Activated T-helper 2 cell treated with anti-CD3 and anti-CD28 coated beads, Interferon-gamma antibody, Interleukin-2, Interleukin-4, amounts not matched to agents 10 μg/mL and 5 μg/mL and 100 μg/mL, durations not matched to agents 14 hours and 24 hours and 36 hours (primary cell): ENCODE results near the gene ROCK2. TPM values are rescaled to one million over a fixed set of nuclear protein-coding genes. Genes with fewer than 3 reads are reported as not detected.
"Not testable (repeated sequence)": the region's sequence is repeated elsewhere in the genome, so short reads cannot be mapped to it uniquely, and the experiment has no call there.

Experiments used
- DNase-seq: peaks from one replicate; pipeline ENCODE4 v3.0.0; 2021; ENCODE audit warnings: low spot score
- H3K27ac Mint-ChIP-seq: one replicate; pipeline ENCODE4 v1.8.0; 2021; ENCODE audit warnings: mixed read lengths
- H3K27me3 Mint-ChIP-seq: one replicate; pipeline ENCODE4 v1.8.0; 2021; ENCODE audit warnings: low read depth, mixed read lengths
- H3K36me3 Mint-ChIP-seq: one replicate; pipeline ENCODE4 v1.8.0; 2021; ENCODE audit warnings: low read depth, mixed read lengths
- H3K4me1 Mint-ChIP-seq: one replicate; pipeline ENCODE4 v1.8.0; 2021; ENCODE audit warnings: low read depth, mixed read lengths
- H3K4me3 Mint-ChIP-seq: one replicate; pipeline ENCODE4 v1.8.0; 2021; ENCODE audit warnings: low read depth, mild to moderate bottlenecking, moderate library complexity, mixed read lengths
- H3K9me3 Mint-ChIP-seq: one replicate; pipeline ENCODE4 v1.8.0; 2021; ENCODE audit warnings: mixed read lengths
- intact Hi-C: fragments of 100-400 bp; cut with micrococcal nuclease; formaldehyde crosslinking; loops from one replicate; pipeline ENCODE4 v1.15.1; 2023
- total RNA-seq: library from RNA; stranded (reverse); gene quantifications from 2 replicates; pipeline ENCODE4 v1.2.3, GENCODE V29; 2022

ROCK2 gene
- total RNA-seq, 1 donor from 2014 or later: 20.6 TPM

DNA sequence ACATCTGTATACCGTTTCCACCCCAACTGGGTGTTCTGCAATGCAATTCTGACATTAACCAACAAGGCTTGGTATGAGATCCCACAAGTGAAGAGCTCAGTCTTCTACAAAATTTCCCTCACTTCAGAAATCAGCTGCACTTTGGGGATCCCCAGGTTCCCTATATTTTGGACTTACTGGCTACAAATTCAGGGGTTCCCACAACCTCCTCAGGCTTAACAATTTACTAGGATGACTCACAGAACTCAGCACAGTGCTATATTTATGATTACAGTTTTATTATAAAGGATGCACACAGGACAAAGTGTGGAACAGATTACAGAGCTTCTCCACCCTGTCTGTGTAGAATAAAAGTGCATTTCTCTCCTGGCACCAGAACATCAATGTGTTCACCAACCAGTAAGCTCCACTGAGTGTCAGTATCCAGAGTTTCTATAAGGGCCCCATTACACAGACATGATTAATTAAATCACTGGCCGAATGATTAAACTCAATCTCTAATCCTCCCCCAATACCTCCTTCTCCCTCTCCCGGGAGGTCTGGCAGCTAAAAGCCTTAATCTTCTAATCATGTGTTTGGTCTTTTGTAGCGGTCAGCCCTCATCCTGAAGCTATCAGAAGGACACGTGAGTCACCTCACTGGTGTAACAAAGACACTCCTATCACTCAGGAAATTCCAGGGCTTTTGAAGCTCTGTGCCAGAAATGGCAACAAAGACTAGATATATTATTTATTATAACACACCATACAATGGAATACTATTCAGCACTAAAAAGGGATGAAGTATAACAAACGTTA lies 104.6 kb downstream of the ROCK2 start:
- intact Hi-C loops: loop anchor here (5.0 kb wide), 2 partner anchors 38 to 207 kb away; no protein-coding TSS in a partner anchor
- Mint-ChIP-seq H3K27me3 (no peaks in the 10 kb centered on the region), H3K27ac (no peak overlapping the region), H3K9me3 (no peaks in the 10 kb centered on the region), H3K36me3 (no peaks in the 10 kb centered on the region), H3K4me1 (peaks cover 5% of the 10 kb centered on the region), H3K4me3 (no peak overlapping the region)
- DNase-seq: no peak

GRCh38 chr2:11239147-11239546 lies 105.3 kb downstream of the ROCK2 start:
- Mint-ChIP-seq H3K4me1 (peaks cover 5% of the 10 kb centered on the region), H3K36me3 (no peaks in the 10 kb centered on the region), H3K4me3 (no peak overlapping the region), H3K27ac (no peak overlapping the region), H3K27me3 (no peaks in the 10 kb centered on the region), H3K9me3 (no peaks in the 10 kb centered on the region)
- intact Hi-C loops: loop anchor here (5.0 kb wide), 2 partner anchors 37 to 208 kb away; no protein-coding TSS in a partner anchor
- DNase-seq: no peak

GRCh38 chr2:11237122-11237521 lies 107.3 kb downstream of the ROCK2 start:
- H3K4me1 Mint-ChIP-seq: peaks cover 5% of the 10 kb centered on the region
- no peak for DNase-seq
- no peak overlapping the region for H3K27ac Mint-ChIP-seq
- H3K36me3 Mint-ChIP-seq: no peaks in the 10 kb centered on the region
- no peaks in the 10 kb centered on the region for H3K27me3 Mint-ChIP-seq
- intact Hi-C loops: loop anchor here (5.0 kb wide), 2 partner anchors 35 to 210 kb away; no protein-coding TSS in a partner anchor
- H3K4me3 Mint-ChIP-seq: no peak overlapping the region
- no peaks in the 10 kb centered on the region for H3K9me3 Mint-ChIP-seq

DNA sequence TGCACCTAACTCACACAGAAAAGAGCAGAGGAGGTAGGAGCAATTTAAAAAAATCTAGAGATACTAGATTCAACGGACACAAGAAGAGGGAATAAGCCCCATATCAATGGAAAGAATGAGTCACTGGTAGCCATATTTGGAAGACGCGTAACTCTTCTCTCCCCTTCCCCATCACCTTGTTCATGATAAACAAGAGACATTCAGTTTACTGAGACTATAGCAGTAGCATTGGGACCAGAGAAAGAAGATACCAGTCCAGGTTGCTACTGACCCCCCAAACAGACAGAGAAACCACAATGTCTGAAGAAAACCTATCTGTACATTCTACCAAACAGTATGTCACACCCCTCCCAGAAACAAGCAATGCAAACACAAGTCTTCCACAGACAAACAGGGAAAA lies 108.1 kb downstream of the ROCK2 start:
- Mint-ChIP-seq H3K4me3 (no peak overlapping the region), H3K36me3 (no peaks in the 10 kb centered on the region), H3K9me3 (no peaks in the 10 kb centered on the region), H3K27ac (no peak overlapping the region), H3K4me1 (peaks cover 5% of the 10 kb centered on the region), H3K27me3 (no peaks in the 10 kb centered on the region)
- DNase-seq: no peak
- intact Hi-C loops: loop anchor here (5.0 kb wide), 2 partner anchors 34 to 211 kb away; no protein-coding TSS in a partner anchor

- Mint-ChIP-seq H3K4me1 (peaks cover 5% of the 10 kb centered on the region), H3K27ac (no peak overlapping the region), H3K4me3 (no peak overlapping the region), H3K36me3 (no peaks in the 10 kb centered on the region), H3K9me3 (no peaks in the 10 kb centered on the region), H3K27me3 (no peaks in the 10 kb centered on the region)
- intact Hi-C loops: loop anchor here (5.0 kb wide), 2 partner anchors 33 to 212 kb away; no protein-coding TSS in a partner anchor
- DNase-seq: no peak
These were observed 108.9 kb downstream of the ROCK2 start for GRCh38 chr2:11235583-11235982.

- Mint-ChIP-seq H3K9me3 (no peaks in the 10 kb centered on the region), H3K27ac (no peak overlapping the region), H3K27me3 (no peaks in the 10 kb centered on the region), H3K4me3 (no peak overlapping the region), H3K36me3 (peaks cover 4% of the 10 kb centered on the region), H3K4me1 (peaks cover 5% of the 10 kb centered on the region)
- DNase-seq: no peak
- intact Hi-C loops: no loop called here
These were observed 110.1 kb downstream of the ROCK2 start for GRCh38 chr2:11234309-11234708.

DNA sequence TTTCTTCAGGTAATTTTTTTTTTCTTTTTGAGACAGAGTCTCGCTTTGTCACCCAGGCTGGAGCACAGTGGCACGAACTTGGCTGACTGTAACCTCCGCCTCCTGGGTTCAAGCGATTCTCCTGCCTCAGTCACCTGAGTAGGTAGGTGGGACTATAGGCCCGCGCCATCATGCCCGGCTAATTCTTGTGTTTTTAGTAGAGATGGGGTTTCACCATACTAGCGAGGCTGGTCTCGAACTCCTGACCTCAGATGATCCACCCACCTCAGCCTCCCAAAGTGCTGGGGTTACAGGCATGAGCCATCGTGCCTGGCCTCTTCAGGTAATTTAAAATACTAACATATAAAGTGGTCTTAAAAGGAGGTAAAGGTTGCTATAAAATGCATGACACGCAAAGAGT lies 113.2 kb downstream of the ROCK2 start:
- DNase-seq, intact Hi-C loops, H3K27ac Mint-ChIP-seq, H3K4me1 Mint-ChIP-seq, H3K27me3 Mint-ChIP-seq, H3K36me3 Mint-ChIP-seq, H3K4me3 Mint-ChIP-seq, H3K9me3 Mint-ChIP-seq: not testable (repeated sequence)

DNA sequence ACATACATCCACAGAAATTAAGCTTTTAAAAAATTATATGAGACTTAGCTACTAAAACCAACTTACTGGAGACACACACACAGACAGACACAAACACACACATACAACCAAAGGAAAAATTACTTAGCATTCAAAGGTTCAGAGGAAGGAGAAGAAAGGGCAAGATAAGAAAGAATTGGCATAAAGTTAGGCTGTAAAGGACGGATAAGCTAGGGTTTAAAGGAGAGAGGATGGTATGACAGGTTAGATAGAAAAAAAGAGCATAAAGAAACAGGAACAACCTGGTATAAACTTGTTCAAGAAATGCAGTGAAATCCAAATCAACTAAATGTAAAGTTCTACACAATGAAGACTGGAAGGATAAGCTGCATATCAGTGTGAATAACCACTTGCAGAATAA lies 115.7 kb downstream of the ROCK2 start:
- Mint-ChIP-seq H3K36me3 (peaks cover 18% of the 10 kb centered on the region), H3K4me3 (no peak overlapping the region), H3K27ac (no peak overlapping the region), H3K9me3 (no peaks in the 10 kb centered on the region), H3K4me1 (no peaks in the 10 kb centered on the region), H3K27me3 (no peaks in the 10 kb centered on the region)
- DNase-seq: no peak
- intact Hi-C loops: no loop called here

- H3K9me3 Mint-ChIP-seq: no peaks in the 10 kb centered on the region
- no peaks in the 10 kb centered on the region for H3K27me3 Mint-ChIP-seq
- H3K36me3 Mint-ChIP-seq: peaks cover 22% of the 10 kb centered on the region
- H3K4me3 Mint-ChIP-seq: no peak overlapping the region
- H3K27ac Mint-ChIP-seq: no peak overlapping the region
- no peak for DNase-seq
- no peaks in the 10 kb centered on the region for H3K4me1 Mint-ChIP-seq
- intact Hi-C loops: no loop called here
These were observed 116.8 kb downstream of the ROCK2 start for GRCh38 chr2:11227595-11227994.

DNA sequence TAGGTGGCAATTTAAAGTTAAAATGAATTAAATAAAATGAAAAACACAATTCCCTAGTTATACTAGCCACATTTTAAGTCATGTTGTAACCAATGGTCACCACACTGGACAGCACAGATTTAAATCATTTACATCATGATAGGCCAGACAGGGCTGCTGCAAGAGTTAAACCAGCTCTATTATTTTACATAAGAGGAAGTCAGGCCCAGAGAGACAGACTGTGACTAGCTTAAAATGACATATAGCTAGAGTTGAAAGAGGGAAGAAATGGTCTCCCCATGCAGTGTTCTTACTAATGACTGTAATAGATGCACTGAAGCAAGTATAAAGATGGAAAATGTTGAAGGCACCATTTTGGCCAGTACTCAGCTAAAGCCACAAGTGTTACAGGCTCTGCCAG lies 119.5 kb downstream of the ROCK2 start:
- no peaks in the 10 kb centered on the region for H3K9me3 Mint-ChIP-seq
- H3K27me3 Mint-ChIP-seq: no peaks in the 10 kb centered on the region
- DNase-seq: no peak
- no peak overlapping the region for H3K4me3 Mint-ChIP-seq
- peaks cover 24% of the 10 kb centered on the region for H3K36me3 Mint-ChIP-seq
- intact Hi-C loops: no loop called here
- H3K27ac Mint-ChIP-seq: no peak overlapping the region
- H3K4me1 Mint-ChIP-seq: no peaks in the 10 kb centered on the region

- Mint-ChIP-seq H3K36me3 (peaks cover 28% of the 10 kb centered on the region), H3K4me3 (no peak overlapping the region), H3K4me1 (no peaks in the 10 kb centered on the region), H3K27ac (no peak overlapping the region), H3K9me3 (no peaks in the 10 kb centered on the region), H3K27me3 (no peaks in the 10 kb centered on the region)
- intact Hi-C loops: no loop called here
- DNase-seq: no peak
These were observed 121.6 kb downstream of the ROCK2 start for GRCh38 chr2:11222845-11223244.

- Mint-ChIP-seq H3K4me1 (no peaks in the 10 kb centered on the region), H3K27me3 (no peaks in the 10 kb centered on the region), H3K9me3 (no peaks in the 10 kb centered on the region), H3K36me3 (peaks cover 33% of the 10 kb centered on the region), H3K4me3 (no peak overlapping the region), H3K27ac (no peak overlapping the region)
- intact Hi-C loops: no loop called here
- no peak for DNase-seq
These were observed 124.0 kb downstream of the ROCK2 start for GRCh38 chr2:11220445-11220844.

GRCh38 chr2:11215407-11215806 lies 129.0 kb downstream of the ROCK2 start:
- peaks cover 40% of the 10 kb centered on the region for H3K36me3 Mint-ChIP-seq
- H3K27ac Mint-ChIP-seq: no peak overlapping the region
- intact Hi-C loops: no loop called here
- DNase-seq: no peak
- no peaks in the 10 kb centered on the region for H3K27me3 Mint-ChIP-seq
- no peaks in the 10 kb centered on the region for H3K9me3 Mint-ChIP-seq
- H3K4me1 Mint-ChIP-seq: no peaks in the 10 kb centered on the region
- no peak overlapping the region for H3K4me3 Mint-ChIP-seq
